ENCODE results near the gene TIRAP.
"Not testable (repeated sequence)": the region's sequence is repeated elsewhere in the genome, so short reads cannot be mapped to it uniquely, and the experiment has no call there.

TIRAP gene, protein sequence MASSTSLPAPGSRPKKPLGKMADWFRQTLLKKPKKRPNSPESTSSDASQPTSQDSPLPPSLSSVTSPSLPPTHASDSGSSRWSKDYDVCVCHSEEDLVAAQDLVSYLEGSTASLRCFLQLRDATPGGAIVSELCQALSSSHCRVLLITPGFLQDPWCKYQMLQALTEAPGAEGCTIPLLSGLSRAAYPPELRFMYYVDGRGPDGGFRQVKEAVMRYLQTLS

GRCh38 chr11:126282736-126283591 is at the start of gene TIRAP:
TSS of gene TIRAP (plus strand) at chr11:126283093. CDS start at chr11:126290895, 7,802 bp downstream.
- DNase-seq (ENCODE audit: low read depth): peak; percentile 62

DNA sequence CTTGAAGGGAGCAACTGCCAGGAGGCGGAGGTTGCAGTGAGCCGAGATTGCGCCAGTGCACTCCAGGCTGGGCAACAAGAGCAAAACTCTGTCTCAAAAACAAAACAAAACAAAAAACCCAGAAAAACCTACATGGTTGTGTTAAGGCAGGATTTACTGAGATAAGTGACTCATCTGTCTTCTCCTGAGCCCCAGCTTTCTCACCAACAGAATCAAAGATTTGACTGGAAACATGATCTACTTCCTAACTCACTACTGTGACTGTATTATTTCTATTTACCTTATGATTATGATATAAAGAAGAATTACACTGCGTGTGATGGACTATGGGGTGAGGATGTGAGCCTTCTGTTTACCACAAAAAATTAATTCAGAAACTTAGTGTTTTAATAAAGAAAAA is 49.5 kb upstream of the TIRAP start:
- DNase-seq (ENCODE audit: low read depth): no peak

DNA sequence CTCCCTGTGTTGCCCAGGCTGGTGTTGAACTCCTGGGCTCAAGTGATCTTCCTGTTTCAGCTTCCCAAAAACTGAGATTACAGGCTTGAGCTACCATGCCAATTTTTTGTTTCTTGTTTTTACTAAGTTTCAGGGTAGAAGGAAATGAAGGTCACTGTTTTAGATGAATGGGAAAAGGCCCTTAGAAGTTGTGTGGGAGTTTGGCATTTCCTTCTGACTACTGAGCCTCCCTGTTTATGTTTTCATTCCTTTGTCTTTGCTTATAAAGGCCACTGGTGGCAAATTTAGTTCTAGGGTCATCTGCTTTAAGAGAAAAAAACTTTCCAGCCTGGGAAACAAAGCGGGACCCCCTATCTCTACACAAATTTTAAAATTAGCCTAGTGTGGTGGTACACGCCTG is 36.3 kb upstream of the TIRAP start:
- no peak for DNase-seq (ENCODE audit: low read depth)

GRCh38 chr11:126253265-126253664 is 29.6 kb upstream of the TIRAP start:
- no peak for DNase-seq (ENCODE audit: low read depth)

DNA sequence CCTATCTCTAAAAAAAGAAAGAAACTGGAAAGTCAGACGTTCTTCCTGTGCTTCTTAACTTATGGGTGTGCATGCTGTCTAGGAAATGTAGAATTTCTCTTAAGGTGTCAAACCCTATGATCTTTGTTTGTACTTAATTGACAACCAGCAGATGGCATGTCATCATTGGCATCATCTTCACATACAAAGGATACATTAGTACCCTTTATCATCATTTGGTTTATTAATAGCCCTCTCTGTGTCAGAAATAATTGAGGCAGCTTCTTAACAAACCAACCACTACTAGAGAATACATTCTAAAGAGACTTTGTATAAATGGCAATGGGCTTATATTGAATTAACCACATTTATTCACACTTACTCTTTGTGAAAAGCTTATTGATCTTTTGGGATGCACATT is 28.1 kb upstream of the TIRAP start:
- DNase-seq (ENCODE audit: low read depth): no peak

DNA sequence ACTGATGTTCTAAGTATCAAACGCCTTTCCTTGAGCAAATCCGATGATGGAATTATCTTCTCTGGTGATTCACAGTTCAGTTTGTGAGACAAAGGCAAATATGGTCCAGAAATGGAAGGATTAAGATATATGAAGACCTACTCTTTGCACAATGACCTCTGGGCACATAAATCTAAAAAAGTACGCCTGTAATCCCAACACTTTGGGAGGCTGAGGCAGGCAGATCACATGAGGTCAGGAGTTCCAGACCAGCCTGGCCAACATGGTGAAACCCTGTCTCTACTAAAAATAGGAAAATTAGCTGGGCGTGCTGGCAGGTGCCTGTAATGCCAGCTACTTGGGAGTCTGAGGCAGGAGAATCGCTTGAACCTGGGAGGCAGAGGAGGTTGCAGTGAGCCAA is 27.4 kb upstream of the TIRAP start:
- DNase-seq (ENCODE audit: low read depth): not testable (repeated sequence)

DNA sequence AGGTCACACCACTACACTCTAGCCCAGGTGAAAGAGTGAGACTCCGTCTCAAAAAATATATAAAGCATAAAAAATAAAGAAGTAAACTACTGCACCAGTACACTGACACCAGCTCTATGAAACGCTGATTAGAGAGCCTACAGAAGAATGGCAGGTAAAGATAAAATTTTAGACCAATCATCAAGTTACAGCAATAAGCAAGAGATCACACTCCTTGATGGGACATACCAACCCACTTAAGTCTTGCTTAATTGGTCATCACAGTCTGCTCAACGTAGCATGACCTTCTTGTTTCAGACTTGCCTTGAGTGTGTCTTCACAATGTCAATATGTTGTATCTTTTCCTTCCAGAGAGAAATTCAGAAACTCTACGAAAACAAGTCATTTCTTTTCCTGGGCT is 26.7 kb upstream of the TIRAP start:
- DNase-seq (ENCODE audit: low read depth): no peak

- no peak for DNase-seq (ENCODE audit: low read depth)
Measured at GRCh38 chr11:126257144-126257543, 25.7 kb upstream of the TIRAP start.

DNA sequence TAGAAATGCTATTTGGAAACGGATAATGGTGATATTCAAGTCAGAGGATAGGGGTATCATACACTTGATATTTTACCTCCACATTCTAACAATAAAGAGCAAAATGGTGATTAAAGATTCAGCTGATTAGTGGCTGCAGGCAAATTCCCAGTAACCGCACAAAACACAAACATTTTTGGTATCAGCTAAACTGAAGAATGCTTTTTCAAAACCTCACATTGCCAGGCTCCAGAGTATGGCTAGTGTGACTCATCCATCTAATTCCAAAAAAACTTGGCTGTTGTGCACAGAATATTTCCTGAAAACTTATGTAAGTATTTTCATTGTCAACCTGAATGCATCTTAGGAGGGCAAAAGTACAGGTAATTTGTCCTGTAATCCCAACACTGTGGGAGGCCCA is 25.1 kb upstream of the TIRAP start:
- peak; percentile 38 for DNase-seq (ENCODE audit: low read depth)

DNA sequence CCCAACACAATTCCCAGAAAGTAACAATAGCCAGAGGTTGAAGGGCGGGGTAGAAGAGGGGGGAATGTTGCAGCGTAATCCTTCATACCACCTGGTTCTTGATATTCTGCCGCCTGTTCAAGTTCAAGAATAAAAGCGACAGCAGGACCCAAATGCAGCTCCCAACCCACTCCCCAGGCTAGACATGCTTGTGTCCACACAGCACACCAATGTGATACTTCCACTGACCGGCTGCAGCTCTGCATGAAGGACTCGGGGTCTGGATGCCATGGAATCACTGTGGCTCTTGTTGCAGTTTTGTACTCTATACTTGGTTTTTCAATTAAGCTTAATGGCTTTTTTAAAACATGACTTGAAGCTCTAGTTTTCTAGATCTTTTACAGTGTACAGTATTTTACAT is 20.7 kb upstream of the TIRAP start:
- DNase-seq (ENCODE audit: low read depth): no peak

- DNase-seq (ENCODE audit: low read depth): no peak
Measured at GRCh38 chr11:126263489-126263888, 19.4 kb upstream of the TIRAP start.

DNA sequence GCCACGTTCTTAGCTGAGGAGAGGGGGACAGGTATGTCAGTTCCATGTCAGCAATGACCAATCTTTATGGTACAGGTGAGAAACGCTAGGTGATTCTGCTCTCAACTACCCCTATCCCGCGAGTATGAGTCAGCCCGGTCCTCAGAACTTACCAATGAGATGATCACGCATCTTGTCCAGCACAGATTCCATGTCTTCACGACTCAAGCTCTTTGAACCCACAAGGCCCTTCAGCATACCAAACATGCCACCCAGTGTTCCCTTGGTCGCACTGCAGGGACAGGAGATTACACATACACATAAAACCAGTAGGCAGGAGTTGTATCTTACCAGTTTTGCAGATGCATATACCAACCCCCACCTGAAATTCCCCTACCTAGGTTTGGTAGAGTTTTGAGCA is 17.1 kb upstream of the TIRAP start:
- peak; percentile 28 for DNase-seq (ENCODE audit: low read depth)

DNA sequence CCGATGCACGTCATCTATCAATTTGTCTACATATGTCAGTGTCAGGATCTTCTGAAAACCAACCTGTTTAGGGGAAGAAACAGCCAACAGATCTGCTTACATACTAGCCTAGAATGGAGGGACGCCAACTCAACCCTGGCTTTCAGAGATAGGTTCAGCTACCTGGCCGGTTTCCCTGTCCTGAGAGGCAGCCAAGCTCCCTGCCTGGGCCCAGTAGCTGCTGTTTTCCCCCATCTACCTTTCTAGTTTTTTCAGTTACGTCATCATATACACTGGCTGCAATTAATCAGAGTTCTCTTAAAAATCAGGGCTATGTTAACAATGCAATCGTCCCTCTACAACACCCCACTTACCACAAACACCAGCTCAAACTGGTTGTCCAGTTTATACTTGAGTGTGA is 15.2 kb upstream of the TIRAP start:
- no peak for DNase-seq (ENCODE audit: low read depth)

- no peak for DNase-seq (ENCODE audit: low read depth)
Measured at GRCh38 chr11:126268361-126268707, 14.6 kb upstream of the TIRAP start.

DNA sequence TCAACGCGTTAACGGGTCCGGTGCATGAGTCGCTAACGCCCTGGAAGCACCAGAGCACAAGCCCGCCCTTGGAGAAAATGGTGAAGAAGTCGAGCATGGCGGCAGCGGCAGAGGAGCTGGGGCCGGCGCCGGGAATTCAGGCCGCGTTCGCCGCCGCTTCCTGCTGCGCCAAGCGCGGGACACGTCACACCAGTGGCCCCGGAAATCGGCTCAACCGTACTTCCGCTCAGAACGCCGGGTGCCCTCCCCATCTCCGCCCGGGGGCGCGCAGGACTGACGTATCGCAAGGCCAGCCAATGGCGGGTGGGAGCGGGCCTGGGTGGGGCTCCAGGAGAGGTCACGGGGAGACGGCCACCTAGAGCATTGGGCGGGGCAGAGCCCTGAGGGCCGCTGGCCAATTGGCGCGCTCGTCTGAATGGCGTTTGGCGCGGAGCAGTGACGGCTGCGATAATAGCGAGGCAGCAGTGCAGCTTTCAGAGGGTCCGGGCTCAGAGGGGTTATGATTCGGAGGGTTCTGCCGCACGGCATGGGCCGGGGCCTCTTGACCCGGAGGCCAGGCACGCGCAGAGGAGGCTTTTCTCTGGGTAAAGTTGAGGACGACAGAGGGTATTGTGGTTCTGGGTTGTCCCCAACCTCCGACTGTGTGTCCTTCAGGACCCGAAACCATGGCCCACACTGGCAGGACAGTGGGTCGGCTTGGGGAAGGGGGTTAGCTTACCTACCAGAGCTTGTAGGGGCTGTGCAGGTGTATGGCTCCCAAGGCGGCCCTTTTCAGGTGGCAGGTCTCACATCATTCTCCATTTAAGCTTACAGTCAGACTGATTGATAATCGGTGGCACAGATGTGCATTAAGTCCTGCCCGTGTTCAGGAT is 13.9 kb upstream of the TIRAP start, which contains the start of the genes FOXRED1 and SRPRA:
TSS of gene FOXRED1 (plus strand) at position 447 of the 872 bp plus-strand sequence. CDS start at position 500, 53 bp downstream.
TSS of gene SRPRA (minus strand) at position 188 of the 872 bp plus-strand sequence. CDS start at position 97, 91 bp downstream.
- peak; percentile 99 for DNase-seq (ENCODE audit: low read depth)

DNA sequence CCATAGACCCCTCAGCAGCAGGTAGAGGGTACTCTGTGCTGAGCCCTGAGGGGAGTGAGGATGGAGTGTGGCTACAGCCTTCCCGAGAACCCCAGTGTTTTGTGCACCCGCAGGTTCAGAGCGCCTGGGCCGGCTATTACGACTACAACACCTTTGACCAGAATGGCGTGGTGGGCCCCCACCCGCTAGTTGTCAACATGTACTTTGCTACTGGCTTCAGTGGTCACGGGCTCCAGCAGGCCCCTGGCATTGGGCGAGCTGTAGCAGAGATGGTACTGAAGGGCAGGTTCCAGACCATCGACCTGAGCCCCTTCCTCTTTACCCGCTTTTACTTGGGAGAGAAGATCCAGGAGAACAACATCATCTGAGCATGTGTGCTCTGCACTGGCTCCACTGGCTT is 5.6 kb upstream of the TIRAP start:
- DNase-seq (ENCODE audit: low read depth): no peak

- DNase-seq (ENCODE audit: low read depth): no peak
Measured at GRCh38 chr11:126277780-126278179, 5.1 kb upstream of the TIRAP start.

DNA sequence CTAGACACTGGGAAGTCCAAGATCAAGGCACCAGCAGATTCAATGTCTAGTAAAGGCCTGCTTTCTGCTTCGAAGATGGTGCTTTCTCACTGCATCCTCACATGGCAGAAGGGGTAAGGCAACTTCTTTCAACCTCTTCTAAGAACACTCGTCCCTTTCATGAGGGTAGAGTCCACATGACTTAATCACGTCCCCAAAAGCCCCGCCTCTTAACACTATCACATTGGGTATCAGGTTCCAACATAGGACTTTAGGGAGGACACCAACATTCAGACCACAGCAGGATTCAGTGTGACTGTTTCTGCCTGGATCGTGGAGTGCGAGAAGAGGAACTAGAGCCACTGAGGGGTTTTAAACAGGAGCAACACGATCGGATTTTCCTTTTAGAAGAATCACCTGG is 3.7 kb upstream of the TIRAP start:
- DNase-seq (ENCODE audit: low read depth): no peak

DNA sequence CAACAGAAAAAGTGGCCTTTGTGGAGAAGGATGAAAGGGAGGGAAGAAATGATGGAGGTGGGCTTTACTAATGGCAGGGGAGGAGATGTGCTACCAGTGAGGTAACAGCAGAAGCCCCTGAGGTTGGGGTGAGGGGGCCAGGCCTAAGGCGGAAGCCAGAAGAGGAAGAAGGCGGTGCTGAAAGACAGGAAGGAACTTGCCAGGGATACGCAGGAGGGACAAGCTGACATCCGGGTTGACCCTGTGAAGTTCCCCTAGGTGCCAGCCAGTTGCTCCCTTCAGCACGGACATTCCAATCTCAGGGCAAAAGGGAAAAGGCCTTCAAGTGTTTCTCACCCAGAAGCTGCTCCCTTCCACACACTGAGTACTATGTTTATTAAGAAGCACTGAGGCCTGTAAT is 2.3 kb upstream of the TIRAP start:
- no peak for DNase-seq (ENCODE audit: low read depth)

DNA sequence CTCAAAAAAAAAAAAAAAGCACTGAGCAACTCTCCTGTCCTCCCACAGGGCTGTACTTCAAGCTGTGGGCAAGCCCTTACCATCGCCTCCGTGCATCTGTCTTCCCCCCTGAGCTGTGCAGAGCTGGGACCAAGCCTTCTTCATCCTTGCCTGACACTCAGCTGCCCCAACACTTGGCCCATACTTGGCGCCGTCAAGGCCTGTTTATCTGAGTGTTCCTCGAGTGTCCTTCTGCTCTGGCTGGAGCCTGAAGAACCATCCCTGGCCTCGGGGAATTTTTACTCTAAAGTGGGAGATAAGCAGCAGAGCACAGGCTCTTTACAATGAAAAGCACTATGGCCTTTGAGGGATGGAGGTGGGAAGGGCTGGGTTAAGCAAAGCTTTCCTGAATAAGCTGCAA is 1.6 kb upstream of the TIRAP start:
- DNase-seq (ENCODE audit: low read depth): no peak

GRCh38 chr11:126281666-126282175 is 1.2 kb upstream of the TIRAP start:
- DNase-seq (ENCODE audit: low read depth): no peak

- peak; percentile 29 for DNase-seq (ENCODE audit: low read depth)
Measured at GRCh38 chr11:126282361-126282735, 545 bp upstream of the TIRAP start.
